Endothelial cell of umbilical vein (primary cell): ENCODE data around the gene ANKRD34A. TPM values are rescaled to one million over a fixed set of nuclear protein-coding genes. Genes with fewer than 3 reads are reported as not detected.
"Not testable (repeated sequence)": the region's sequence is repeated elsewhere in the genome, so short reads cannot be mapped to it uniquely, and the experiment has no call there.

Experiments
- BruUV-seq: library from RNA; stranded (reverse); fragments of 400-500 nt; replicated peaks from 2 replicates; lab custom pipeline; 2021; lab: Mats Ljungman, UMichigan
- CTCF ChIA-PET: fragments of 300-600, 350-600 bp; sonication (Branson Sonifier 250); formaldehyde crosslinking; loops from one replicate; lab custom pipeline; 2021; ENCODE audit warnings: antibody characterized with exemption, inconsistent platforms; lab: Charles Lee
- POLR2A ChIA-PET: fragments of 300-600, 350-600 bp; sonication (Branson Sonifier 250); formaldehyde crosslinking; loops from one replicate; lab custom pipeline; 2021; ENCODE audit warnings: antibody characterized with exemption, inconsistent platforms; lab: Charles Lee
- DNase-seq: peaks from one replicate; pipeline ENCODE4 v3.0.0-alpha.2; 2011; ENCODE audit warnings: low read depth, low spot score
- FAIRE-seq: peaks from 2 replicates; lab custom pipeline; 2011; peaks lifted over from hg19 to GRCh38; lab: Jason Lieb, UNC
- H2AFZ ChIP-seq: 2 replicates; pipeline ENCODE4 v1.6.0; 2012; ENCODE audit warnings: low read depth, low read length, control low read depth, inconsistent platforms
- H3K27ac ChIP-seq: 2 replicates; pipeline ENCODE4 v1.5.1; 2011; ENCODE audit warnings: low read depth, mild to moderate bottlenecking, control low read depth, low read length, moderate library complexity; ENCODE audit not compliant: insufficient read depth
- H3K27me3 ChIP-seq, 2 experiments: 2 replicates each; pipeline versions ENCODE4 v1.6.0 to v1.6.1; 2011; ENCODE audit warnings: low read length in 2 of 2, mixed read lengths in 1 of 2; ENCODE audit not compliant: control insufficient read depth in 2 of 2, insufficient read depth in 2 of 2
- H3K36me3 ChIP-seq, 2 experiments: 2 replicates in 1 of 2; 3 replicates in 1 of 2; pipeline ENCODE4 v1.5.1; 2011; ENCODE audit warnings: low read length in 2 of 2, mild to moderate bottlenecking in 1 of 2, moderate library complexity in 1 of 2; ENCODE audit not compliant: control insufficient read depth in 2 of 2, insufficient read depth in 2 of 2; ENCODE audit errors: extremely low read depth in 1 of 2
- H3K4me1 ChIP-seq: 3 replicates; pipeline ENCODE4 v1.5.1; 2011; ENCODE audit warnings: mild to moderate bottlenecking, low read length; ENCODE audit not compliant: control insufficient read depth, insufficient read depth; ENCODE audit errors: extremely low read depth
- H3K4me2 ChIP-seq: 2 replicates; pipeline ENCODE4 v1.6.1; 2011; ENCODE audit warnings: low read length, control low read depth, mixed read lengths; ENCODE audit not compliant: insufficient read depth
- H3K4me3 ChIP-seq, 3 experiments: fragments of 200-600 bp in 1 of 3; sonication (generic), shearing (Covaris generic) in 1 of 3; replicated peaks in 1 of 3; 2 replicates each; pipeline ENCODE4 v1.5.1; 2011 to 2016; ENCODE audit warnings: control low read depth in 3 of 3, low read length in 3 of 3, mild to moderate bottlenecking in 2 of 3, inconsistent platforms in 1 of 3, low read depth in 1 of 3, moderate library complexity in 1 of 3; ENCODE audit not compliant: insufficient read depth in 1 of 3
- H3K79me2 ChIP-seq: 2 replicates; pipeline ENCODE4 v1.6.0; 2012; ENCODE audit warnings: low read length, inconsistent platforms; ENCODE audit not compliant: control insufficient read depth, insufficient read depth
- H3K9ac ChIP-seq: replicated peaks from 2 replicates; pipeline ENCODE3; 2011; ENCODE audit warnings: low read length, control low read depth; ENCODE audit not compliant: insufficient read depth; ENCODE audit errors: extremely low read depth
- H3K9me1 ChIP-seq: replicated peaks from 3 replicates; pipeline ENCODE4 v1.6.0; 2011; ENCODE audit warnings: mild to moderate bottlenecking, low read length; ENCODE audit not compliant: control insufficient read depth, insufficient read depth; ENCODE audit errors: extremely low read depth
- H3K9me3 ChIP-seq: replicated peaks from 2 replicates; pipeline ENCODE4 v1.5.1; 2012; ENCODE audit warnings: low read length, inconsistent platforms; ENCODE audit not compliant: control insufficient read depth, insufficient read depth
- H4K20me1 ChIP-seq: replicated peaks from 2 replicates; pipeline ENCODE3; 2011; ENCODE audit warnings: mild to moderate bottlenecking, low read length; ENCODE audit not compliant: control insufficient read depth, insufficient read depth; ENCODE audit errors: extremely low read depth
- CTCF ChIP-seq, 2 donors: IDR thresholded peaks; 1 replicate in 1 of 2; 2 replicates in 1 of 2; pipeline ENCODE4 v1.5.1; 2011; ENCODE audit warnings: low read length in 2 of 2, mild to moderate bottlenecking in 2 of 2, moderate library complexity in 2 of 2, control low read depth in 1 of 2, inconsistent platforms in 1 of 2, low read depth in 1 of 2; ENCODE audit not compliant: insufficient read depth in 1 of 2; ENCODE audit errors: extremely low read depth in 1 of 2
- EZH2 ChIP-seq: IDR thresholded peaks from 2 replicates; pipeline ENCODE4 v1.6.1; 2012; ENCODE audit warnings: borderline replicate concordance, low read depth, mild to moderate bottlenecking, moderate library complexity, low read length, inconsistent platforms; ENCODE audit not compliant: severe bottlenecking
- FOS ChIP-seq: IDR thresholded peaks from 2 replicates; pipeline ENCODE4 v1.6.1; 2011; ENCODE audit warnings: mild to moderate bottlenecking, low read length, moderate library complexity, borderline replicate concordance; ENCODE audit not compliant: insufficient read depth
- GATA2 ChIP-seq: IDR thresholded peaks from 2 replicates; pipeline ENCODE4 v1.7.0; 2011; ENCODE audit warnings: low read depth, mild to moderate bottlenecking, moderate library complexity, mixed read lengths, low read length; ENCODE audit not compliant: insufficient read length, insufficient read depth
- JUN ChIP-seq: IDR thresholded peaks from 2 replicates; pipeline ENCODE4 v1.6.1; 2011; ENCODE audit warnings: borderline replicate concordance, low read depth; ENCODE audit not compliant: insufficient read length, insufficient read depth
- MYC ChIP-seq: IDR thresholded peaks from one replicate; pipeline ENCODE4 v1.6.1; 2011; ENCODE audit warnings: mild to moderate bottlenecking, low read depth, low read length
- POLR2A ChIP-seq: IDR thresholded peaks from 2 replicates; pipeline ENCODE4 v1.6.1; 2012; ENCODE audit warnings: low read depth, mild to moderate bottlenecking, control low read depth, low read length
- POLR2AphosphoS5 ChIP-seq: IDR thresholded peaks from 2 replicates; pipeline ENCODE4 v1.6.1; 2012; ENCODE audit warnings: low read depth, mild to moderate bottlenecking, control low read depth, low read length, moderate library complexity; ENCODE audit not compliant: insufficient read depth
- dilution Hi-C: fragments of 300-500 bp; cut with MboI; formaldehyde crosslinking; loops from one replicate; pipeline ENCODE4 v1.15.0; 2019; ENCODE audit warnings: low sequenced_read_pairs; ENCODE audit not compliant: extremely low pct_ligation_motif_present
- intact Hi-C: fragments of 100-400 bp; cut with micrococcal nuclease; formaldehyde crosslinking; loops from one replicate; pipeline ENCODE4 v1.10.0; 2022
- polyA plus RNA-seq, 4 experiments: library from polyadenylated mRNA; depleted of rRNA in 3 of 4; stranded (reverse) in 3 of 4; unstranded in 1 of 4; fragments of >200 nt; gene quantifications; 2 replicates each; pipeline versions ENCODE4 v1.2.1 to v1.2.3, GENCODE V29; 2011 to 2012; ENCODE audit warnings: missing spikeins in 1 of 4
- total RNA-seq: library from RNA; stranded (reverse); gene quantifications from 2 replicates; pipeline ENCODE4 v1.2.3, GENCODE V29; 2021
- TF ChIP-seq, protein P1 (sequence below): IDR thresholded peaks from 2 replicates; pipeline ENCODE4 v1.6.1; 2011; ENCODE audit not compliant: insufficient read depth, insufficient read length

Gene ANKRD34A
- total and polyA plus RNA-seq, 2 donors (not counting 3 experiments of a cell fraction or from before 2014, with no cell fraction given): 0.24 to 0.43 TPM

- BruUV-seq: no TSS peak
- Histone ChIP-seq H3K9me1 (no peaks in the 10 kb centered on the region), H3K9me3 (no peaks in the 10 kb centered on the region), H3K9ac (no peak overlapping the region), H3K4me3 (no peak overlapping the region), H3K4me1 (peaks cover 23% of the 10 kb centered on the region), H3K79me2 (peaks cover 20% of the 10 kb centered on the region), H3K27me3 (no peaks in the 10 kb centered on the region), H3K27ac (no peak overlapping the region), H4K20me1 (no peaks in the 10 kb centered on the region), H2AFZ (no peak overlapping the region), H3K36me3 (peaks cover 3 to 6% of the 10 kb centered on the region in 2 experiments), H3K4me2 (no peak overlapping the region)
- ChIA-PET POLR2A (no interaction called here), CTCF (interaction anchor here (1.3 to 1.5 kb wide), 2 partner anchors 30 to 55 kb away, joined by 3 to 8 read pairs; no protein-coding TSS in a partner anchor)
- TF ChIP-seq, protein P1, sequence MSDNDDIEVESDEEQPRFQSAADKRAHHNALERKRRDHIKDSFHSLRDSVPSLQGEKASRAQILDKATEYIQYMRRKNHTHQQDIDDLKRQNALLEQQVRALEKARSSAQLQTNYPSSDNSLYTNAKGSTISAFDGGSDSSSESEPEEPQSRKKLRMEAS: no peak
- TF ChIP-seq CTCF (IDR thresholded peaks at IDR 0.05; ENCODE audit: extremely low read depth in 1 of 2, insufficient read depth in 1 of 2, low read depth in 1 of 2, low read length in 2 of 2) (no peak), POLR2AphosphoS5 (no peak), FOS (no peak), JUN (no peak), GATA2 (no peak), MYC (no peak), POLR2A (no peak), EZH2 (no peak)
- no peak for FAIRE-seq
- dilution Hi-C loops (no loop called here), intact Hi-C loops (no loop called here)
- no peak for DNase-seq
Measured at GRCh38 chr1:145922266-145922665, 42.1 kb downstream of the ANKRD34A start.

DNA sequence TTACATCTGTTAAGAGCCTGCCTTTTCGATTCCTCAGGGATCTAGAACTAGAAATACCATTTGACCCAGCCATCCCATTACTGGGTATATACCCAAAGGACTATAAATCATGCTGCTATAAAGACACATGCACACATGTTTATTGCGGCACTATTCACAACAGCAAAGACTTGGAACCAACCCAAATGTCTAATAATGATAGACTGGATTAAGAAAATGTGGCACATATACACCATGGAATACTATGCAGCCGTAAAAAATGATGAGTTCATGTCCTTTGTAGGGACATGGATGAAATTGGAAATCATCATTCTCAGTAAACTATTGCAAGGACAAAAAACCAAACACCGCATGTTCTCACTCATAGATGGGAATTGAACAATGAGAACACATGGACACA is 44.1 kb downstream of the ANKRD34A start:
- BruUV-seq, FAIRE-seq, CTCF ChIA-PET: not testable (repeated sequence)

More for the DNA sequence above, 44.1 kb downstream of the ANKRD34A start:
- H3K27ac ChIP-seq, H3K9ac ChIP-seq, intact Hi-C loops, H3K4me3 ChIP-seq, dilution Hi-C loops, H3K36me3 ChIP-seq, H3K27me3 ChIP-seq, H3K79me2 ChIP-seq, H2AFZ ChIP-seq, H3K9me1 ChIP-seq, H3K9me3 ChIP-seq, DNase-seq, H3K4me2 ChIP-seq, H4K20me1 ChIP-seq: not testable (repeated sequence)
- H3K4me1 ChIP-seq: peaks cover 16% of the 10 kb centered on the region
- POLR2A ChIA-PET: interaction anchor here (0.7 kb wide), 1 partner anchor 9 kb away, joined by 3 read pairs; no protein-coding TSS in a partner anchor
